IMR-90 (cell line): ENCODE measurements around the gene MYLK4. TPM values are rescaled to one million over a fixed set of nuclear protein-coding genes. Genes with fewer than 3 reads are reported as not detected.

Experiments
- ATAC-seq: fragments of 200-7000 bp; cut with Tn5 transposase; 2 replicates; pipeline ENCODE4 v1.9.1; 2020; ENCODE audit warnings: low read depth, mild to moderate bottlenecking, moderate library complexity
- BruUV-seq: library from RNA; stranded (reverse); fragments of 400-500 nt; replicated peaks from 2 replicates; lab custom pipeline; 2021; lab: Mats Ljungman, UMichigan
- CTCF ChIA-PET: fragments of 300-600 bp; formaldehyde crosslinking; extraction: SDS; loops from one replicate; lab custom pipeline; 2021; ENCODE audit warnings: antibody characterized with exemption; lab: Yijun Ruan, JAX
- POLR2A ChIA-PET: fragments of 300-600 bp; sonication (Branson Sonifier 250); formaldehyde crosslinking; loops from one replicate; lab custom pipeline; 2022; ENCODE audit warnings: antibody characterized with exemption; ENCODE audit not compliant: unreplicated experiment; lab: Charles Lee
- DNase-seq: peaks from one replicate; pipeline ENCODE4 v3.0.0; 2013
- H2AFZ ChIP-seq: replicated peaks from 2 replicates; pipeline ENCODE3; 2013; ENCODE audit warnings: low read length, mild to moderate bottlenecking; ENCODE audit not compliant: poor library complexity
- H2AK5ac ChIP-seq: 2 replicates; pipeline ENCODE4 v1.6.1; 2013; ENCODE audit warnings: low read depth, low read length, inconsistent platforms
- H2AK9ac ChIP-seq: replicated peaks from 2 replicates; pipeline ENCODE3; 2013; ENCODE audit warnings: mild to moderate bottlenecking, low read depth, low read length, moderate library complexity; ENCODE audit not compliant: poor library complexity
- H2BK120ac ChIP-seq: 2 replicates; pipeline ENCODE4 v1.6.1; 2013; ENCODE audit warnings: low read depth, low read length, inconsistent platforms
- H2BK15ac ChIP-seq: 3 replicates; pipeline ENCODE4 v1.6.1; 2013; ENCODE audit warnings: low read depth, low read length, inconsistent platforms
- H2BK20ac ChIP-seq: 2 replicates; pipeline ENCODE4 v1.6.1; 2013; ENCODE audit warnings: low read depth, mild to moderate bottlenecking, inconsistent platforms, low read length, moderate library complexity
- H2BK5ac ChIP-seq: 2 replicates; pipeline ENCODE4 v1.6.1; 2013; ENCODE audit warnings: mild to moderate bottlenecking, low read depth, low read length, inconsistent platforms; ENCODE audit not compliant: poor library complexity, severe bottlenecking
- H3K14ac ChIP-seq: replicated peaks from 2 replicates; pipeline ENCODE4 v1.6.1; 2013; ENCODE audit warnings: low read depth, low read length, inconsistent platforms
- H3K18ac ChIP-seq: 2 replicates; pipeline ENCODE4 v1.6.1; 2013; ENCODE audit warnings: low read depth, low read length, control low read depth
- H3K23ac ChIP-seq: 2 replicates; pipeline ENCODE4 v1.6.1; 2013; ENCODE audit warnings: low read depth, low read length, inconsistent platforms
- H3K27ac ChIP-seq: 2 replicates; pipeline ENCODE4 v1.5.1; 2013; ENCODE audit warnings: mild to moderate bottlenecking, control low read depth, low read length; ENCODE audit not compliant: insufficient read depth
- H3K27me3 ChIP-seq: 2 replicates; pipeline ENCODE4 v1.6.1; 2013; ENCODE audit warnings: low read length; ENCODE audit not compliant: control insufficient read depth, insufficient read depth
- H3K36me3 ChIP-seq: 2 replicates; pipeline ENCODE4 v1.6.1; 2013; ENCODE audit warnings: low read length, mixed read lengths; ENCODE audit not compliant: control insufficient read depth, insufficient read depth
- H3K4ac ChIP-seq: 2 replicates; pipeline ENCODE4 v1.6.1; 2013; ENCODE audit warnings: low read depth, low read length, inconsistent platforms
- H3K4me1 ChIP-seq: 2 replicates; pipeline ENCODE4 v1.6.1; 2013; ENCODE audit warnings: low read length, mixed read lengths; ENCODE audit not compliant: control insufficient read depth, insufficient read depth
- H3K4me2 ChIP-seq: 2 replicates; pipeline ENCODE4 v1.6.1; 2013; ENCODE audit warnings: low read depth, mild to moderate bottlenecking, control low read depth, low read length, moderate library complexity
- H3K4me3 ChIP-seq: 2 replicates; pipeline ENCODE4 v1.5.1; 2013; ENCODE audit warnings: low read depth, mild to moderate bottlenecking, control low read depth, low read length, moderate library complexity; ENCODE audit not compliant: insufficient read depth
- H3K56ac ChIP-seq: 2 replicates; pipeline ENCODE4 v1.6.1; 2013; ENCODE audit warnings: low read length, inconsistent platforms; ENCODE audit not compliant: insufficient read depth; ENCODE audit errors: extremely low read depth
- H3K79me1 ChIP-seq, 2 experiments: 2 replicates each; pipeline ENCODE4 v1.6.1; 2013; ENCODE audit warnings: low read length in 2 of 2, inconsistent platforms in 1 of 2, low read depth in 1 of 2
- H3K9ac ChIP-seq: 2 replicates; pipeline ENCODE4 v1.6.1; 2013; ENCODE audit warnings: low read depth, low read length, control low read depth
- H3K9me1 ChIP-seq: 2 replicates; pipeline ENCODE4 v1.6.1; 2013; ENCODE audit warnings: low read length, inconsistent platforms; ENCODE audit not compliant: insufficient read depth
- H3K9me3 ChIP-seq: 2 replicates; pipeline ENCODE4 v1.6.1; 2013; ENCODE audit warnings: low read length; ENCODE audit not compliant: control insufficient read depth, insufficient read depth
- H4K20me1 ChIP-seq: 2 replicates; pipeline ENCODE4 v1.6.1; 2013; ENCODE audit warnings: low read length, inconsistent platforms; ENCODE audit not compliant: insufficient read depth
- H4K5ac ChIP-seq: 2 replicates; pipeline ENCODE4 v1.6.1; 2013; ENCODE audit warnings: mild to moderate bottlenecking, low read depth, low read length, control low read depth
- H4K8ac ChIP-seq, 2 experiments: 2 replicates each; pipeline ENCODE4 v1.6.1; 2013; ENCODE audit warnings: low read depth in 2 of 2, low read length in 2 of 2, control low read depth in 1 of 2, inconsistent platforms in 1 of 2
- H4K91ac ChIP-seq: 2 replicates; pipeline ENCODE4 v1.6.1; 2013; ENCODE audit warnings: low read depth, low read length, inconsistent platforms; ENCODE audit not compliant: insufficient read depth
- CTCF ChIP-seq: conservative IDR thresholded peaks from 2 replicates; pipeline ENCODE4 v1.5.1; 2012; ENCODE audit warnings: mild to moderate bottlenecking, low read depth, low read length, improper control_type of control experiment
- FOS ChIP-seq: fragments of 150-350 bp; IDR thresholded peaks from 2 replicates; pipeline ENCODE4 v1.6.1; 2016; ENCODE audit warnings: low read depth, low read length
- RAD21 ChIP-seq: IDR thresholded peaks from 2 replicates; pipeline ENCODE4 v1.6.1; 2012; ENCODE audit warnings: low read length, improper control_type of control experiment
- RFX5 ChIP-seq: IDR thresholded peaks from 2 replicates; pipeline ENCODE4 v1.8.0; 2012; ENCODE audit warnings: low read depth, mild to moderate bottlenecking, low read length, moderate library complexity
- SMC3 ChIP-seq: fragments of 150-350 bp; IDR thresholded peaks from 2 replicates; pipeline ENCODE4 v1.6.1; 2016; ENCODE audit warnings: low read depth, mild to moderate bottlenecking, antibody characterized with exemption, low read length, moderate library complexity
- WGBS, 2 experiments: methylation state at CpG; one replicate each; pipeline versions ENCODE4 v1.1.5 to v1.1.7; 2013; ENCODE audit warnings: missing lambda C conversion rate in 2 of 2; ENCODE audit not compliant: insufficient read length in 1 of 2; ENCODE audit errors: extremely low coverage in 2 of 2; 5-methylcytosine and 5-hydroxymethylcytosine counted together
- dilution Hi-C: fragments of 300-500 bp; cut with HindIII; formaldehyde crosslinking; loops from one replicate; pipeline ENCODE4 v1.14.3; 2018; ENCODE audit warnings: low sequenced_read_pairs; ENCODE audit not compliant: unreplicated experiment
- in situ Hi-C: fragments of 300-500 bp; cut with MboI; formaldehyde crosslinking; loops from 3 replicates; pipeline ENCODE4 v1.14.3; 2019; ENCODE audit warnings: low sequenced_read_pairs, inconsistent platforms, mixed read lengths
- intact Hi-C: fragments of 100-400 bp; cut with micrococcal nuclease; formaldehyde crosslinking; loops from 2 replicates; pipeline ENCODE4 v1.10.0; 2022
- polyA plus RNA-seq, 3 experiments: library from polyadenylated mRNA; depleted of rRNA; stranded (reverse); fragments of >200 nt; gene quantifications; 2 replicates each; pipeline ENCODE4 v1.2.3, GENCODE V29; 2012; ENCODE audit warnings: low replicate concordance in 1 of 3
- total RNA-seq: library from RNA; depleted of rRNA; stranded (reverse); fragments of >200 nt; gene quantifications from 2 replicates; pipeline ENCODE4 v1.2.3, GENCODE V29; 2012

MYLK4 gene
- total and polyA plus RNA-seq, 2 of the 4 experiments (the other 2 are of a cell fraction) = under 0.01 to 0.07 TPM

- H3K9ac ChIP-seq = no peak overlapping the region
- H2BK15ac ChIP-seq = no peak overlapping the region
- BruUV-seq = no TSS peak
- H2BK120ac ChIP-seq = no peak overlapping the region
- H4K20me1 ChIP-seq = no peaks in the 10 kb centered on the region
- no peak overlapping the region for H3K23ac ChIP-seq
- no peaks in the 10 kb centered on the region for H3K9me3 ChIP-seq
- no peak overlapping the region for H2BK5ac ChIP-seq
- H3K4me3 ChIP-seq = no peak overlapping the region
- H3K4me2 ChIP-seq = no peak overlapping the region
- ATAC-seq (peak; percentile 78), DNase-seq (peak; percentile 80)
- intact Hi-C loops = loop anchor here (1.0 to 5.0 kb wide), 6 partner anchors 26 to 319 kb away; partner anchors contain the start of genes SERPINB1 and WRNIP1
- no peak overlapping the region for H4K5ac ChIP-seq
- no peak overlapping the region for H4K91ac ChIP-seq
- no peak overlapping the region for H3K18ac ChIP-seq
- no peaks in the 10 kb centered on the region for H3K36me3 ChIP-seq
- WGBS, 2 experiments = no CpG with 5 or more reads among the region's 5 CpGs
- peak overlapping the region; percentile 16 for H2AFZ ChIP-seq
- dilution Hi-C loops = no loop called here
- H3K9me1 ChIP-seq = peaks cover 3% of the 10 kb centered on the region; the same call in 1 of the 2 replicates
- no peak overlapping the region for H3K4ac ChIP-seq
- no peaks in the 10 kb centered on the region for H3K27me3 ChIP-seq
- no peak overlapping the region for H3K27ac ChIP-seq
- no peak overlapping the region for H2BK20ac ChIP-seq
- POLR2A ChIA-PET = no interaction called here
- in situ Hi-C loops = no loop called here
- no peak overlapping the region for H4K8ac ChIP-seq
- H3K4me1 ChIP-seq = peaks cover 11% of the 10 kb centered on the region; the same call in 1 of the 2 replicates
- CTCF ChIA-PET = interaction anchor here (0.5 to 2.4 kb wide), 13 partner anchors 11 to 1229 kb away, joined by 3 to 29 read pairs (median 4); partner anchors contain the start of genes MYLK4 and WRNIP1
- H3K56ac ChIP-seq = no peak overlapping the region
- H2AK9ac ChIP-seq = no peak overlapping the region
- H2AK5ac ChIP-seq = no peak overlapping the region
- TF ChIP-seq RAD21 (peak; percentile 94), CTCF (peak; percentile 92), SMC3 (peak; percentile 72), FOS (no peak), RFX5 (no peak)
- no peaks in the 10 kb centered on the region for H3K79me1 ChIP-seq
- H3K14ac ChIP-seq = no peak overlapping the region
Observed at GRCh38 chr6:2738373-2738979, 12.2 kb downstream of the MYLK4 start.
